RWPE1 (cell line): ENCODE measurements around the gene ANKMY2.

Experiments used
- CTCF ChIA-PET: fragments of 350-600 bp; sonication (Branson Sonifier 250); formaldehyde crosslinking; extraction: SDS; loops from one replicate; lab custom pipeline; 2021; lab: Yijun Ruan, JAX
- POLR2A ChIA-PET: fragments of 400-600 bp; formaldehyde crosslinking; extraction: SDS; loops from one replicate; lab custom pipeline; 2020; ENCODE audit warnings: antibody characterized with exemption; ENCODE audit not compliant: low non-redundant PET; lab: Yijun Ruan, JAX
- DNase-seq: peaks from one replicate; pipeline ENCODE4 v3.0.0; 2012; ENCODE audit warnings: low spot score
- H3K27ac ChIP-seq: fragments of 450-650 bp; 2 replicates; pipeline ENCODE4 v1.5.1; 2017
- TF ChIP-seq, protein P1 (sequence below): fragments of 450-650 bp; conservative IDR thresholded peaks from 2 replicates; pipeline ENCODE4 v1.5.1; 2017; ENCODE audit warnings: low read depth, mild to moderate bottlenecking

Gene ANKMY2

DNA sequence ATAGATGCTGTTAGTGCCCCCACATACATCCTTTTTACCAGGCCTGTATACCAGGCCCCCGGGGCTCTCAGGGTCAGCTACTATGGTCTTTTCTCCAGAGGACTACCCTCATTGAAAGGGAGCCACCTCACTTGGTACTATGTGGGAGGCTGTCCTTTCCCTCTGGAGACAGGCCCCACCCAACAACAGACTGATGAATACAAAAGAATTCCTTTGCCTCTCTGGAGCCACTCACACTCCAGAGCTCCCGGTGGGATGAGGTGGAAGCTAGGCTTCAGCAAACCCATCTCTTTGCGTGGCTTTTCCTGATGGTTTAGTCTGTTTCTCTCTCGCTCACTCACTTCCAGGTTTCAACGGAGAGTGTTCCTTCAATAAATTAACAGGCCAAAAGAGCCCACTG, 30.3 kb downstream of the ANKMY2 start:
- no peak for DNase-seq
- POLR2A ChIA-PET = no interaction called here
- H3K27ac ChIP-seq = no peak overlapping the region
- TF ChIP-seq, protein P1, sequence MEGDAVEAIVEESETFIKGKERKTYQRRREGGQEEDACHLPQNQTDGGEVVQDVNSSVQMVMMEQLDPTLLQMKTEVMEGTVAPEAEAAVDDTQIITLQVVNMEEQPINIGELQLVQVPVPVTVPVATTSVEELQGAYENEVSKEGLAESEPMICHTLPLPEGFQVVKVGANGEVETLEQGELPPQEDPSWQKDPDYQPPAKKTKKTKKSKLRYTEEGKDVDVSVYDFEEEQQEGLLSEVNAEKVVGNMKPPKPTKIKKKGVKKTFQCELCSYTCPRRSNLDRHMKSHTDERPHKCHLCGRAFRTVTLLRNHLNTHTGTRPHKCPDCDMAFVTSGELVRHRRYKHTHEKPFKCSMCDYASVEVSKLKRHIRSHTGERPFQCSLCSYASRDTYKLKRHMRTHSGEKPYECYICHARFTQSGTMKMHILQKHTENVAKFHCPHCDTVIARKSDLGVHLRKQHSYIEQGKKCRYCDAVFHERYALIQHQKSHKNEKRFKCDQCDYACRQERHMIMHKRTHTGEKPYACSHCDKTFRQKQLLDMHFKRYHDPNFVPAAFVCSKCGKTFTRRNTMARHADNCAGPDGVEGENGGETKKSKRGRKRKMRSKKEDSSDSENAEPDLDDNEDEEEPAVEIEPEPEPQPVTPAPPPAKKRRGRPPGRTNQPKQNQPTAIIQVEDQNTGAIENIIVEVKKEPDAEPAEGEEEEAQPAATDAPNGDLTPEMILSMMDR = no peak
- CTCF ChIA-PET = interaction anchor here (0.6 kb wide), 1 partner anchor 50 kb away, joined by 3 read pairs; no protein-coding TSS in a partner anchor

DNA sequence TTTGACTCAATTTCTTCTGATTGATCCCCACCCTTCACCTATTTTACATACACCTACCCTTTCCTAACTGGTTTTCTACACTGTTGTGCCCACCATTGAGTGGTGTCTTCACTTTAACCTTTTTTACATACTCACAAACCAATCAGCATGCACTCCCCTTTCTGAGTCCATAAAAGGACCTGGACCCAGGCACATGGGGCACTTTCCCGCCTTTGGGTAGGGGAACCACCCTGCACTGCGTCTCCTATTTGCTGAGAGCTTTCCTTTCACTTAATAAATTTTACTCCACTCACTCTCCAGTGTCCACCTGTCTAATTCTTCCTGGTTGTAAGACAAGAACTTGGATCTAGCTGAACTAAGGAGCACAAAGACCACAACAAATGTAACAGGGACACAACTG, 33.8 kb downstream of the ANKMY2 start:
- ChIA-PET POLR2A (no interaction called here), CTCF (interaction anchor here (0.5 to 1.4 kb wide), 3 partner anchors 12 to 156 kb away, joined by 3 to 4 read pairs (median 3); no protein-coding TSS in a partner anchor)
- H3K27ac ChIP-seq = no peak overlapping the region
- no peak for DNase-seq
- TF ChIP-seq, protein P1 = no peak

DNA sequence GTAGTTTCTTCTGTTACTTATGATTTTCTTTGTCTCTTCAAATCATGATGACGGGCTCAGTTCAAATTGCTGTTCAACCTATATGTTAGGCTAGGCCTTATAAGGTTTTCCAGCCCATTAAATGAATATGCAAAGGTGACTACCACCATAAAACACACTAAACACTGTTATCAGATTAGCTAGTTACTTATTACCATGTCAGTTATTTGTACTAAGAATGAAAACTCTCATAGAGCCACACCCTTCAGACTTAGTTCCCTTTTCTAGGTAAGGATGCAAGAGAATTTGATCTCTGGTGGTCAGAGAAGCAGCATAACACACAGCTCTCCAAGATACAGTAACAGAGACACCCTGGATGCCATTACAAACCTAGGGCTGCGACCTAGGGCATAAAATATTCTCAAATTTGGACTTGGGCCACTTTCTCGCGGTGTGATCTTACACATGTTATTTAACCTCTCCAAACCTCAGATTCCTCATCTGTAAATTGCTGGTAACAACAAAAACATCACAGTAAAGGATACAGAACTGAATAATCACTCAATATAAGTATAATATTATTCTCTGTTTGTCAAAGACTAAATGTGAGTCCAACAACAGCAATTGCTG, 35.6 kb downstream of the ANKMY2 start:
- TF ChIP-seq, protein P1 = no peak
- ChIA-PET CTCF (no interaction called here), POLR2A (no interaction called here)
- DNase-seq = no peak
- H3K27ac ChIP-seq = no peak overlapping the region

DNA sequence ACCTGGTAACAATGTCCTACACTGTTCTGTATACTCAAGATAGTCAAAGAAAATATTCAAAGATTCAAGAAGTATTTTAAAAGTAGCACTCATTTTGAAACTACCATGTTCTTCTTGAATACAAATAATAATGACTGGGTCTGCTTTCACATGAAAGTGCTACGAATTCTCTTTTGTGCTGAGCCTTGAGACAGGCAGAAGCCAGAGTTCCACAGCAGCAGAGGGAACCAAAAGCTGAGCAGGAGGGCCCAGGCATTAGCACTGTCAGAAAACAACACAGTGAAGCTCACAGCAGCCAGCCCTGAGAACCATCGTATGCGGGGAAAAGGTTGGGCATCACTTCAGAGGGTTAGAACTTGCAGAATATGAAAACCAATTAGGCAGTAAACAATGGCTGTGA, 38.9 kb downstream of the ANKMY2 start:
- POLR2A ChIA-PET = interaction anchor here (0.6 kb wide), 1 partner anchor 310 kb away, joined by 3 read pairs; no protein-coding TSS in a partner anchor
- CTCF ChIA-PET = interaction anchor here (0.6 to 1.2 kb wide), 2 partner anchors 30 to 529 kb away, joined by 3 to 6 read pairs; no protein-coding TSS in a partner anchor
- no peak overlapping the region for H3K27ac ChIP-seq
- TF ChIP-seq, protein P1 = no peak
- no peak for DNase-seq

DNA sequence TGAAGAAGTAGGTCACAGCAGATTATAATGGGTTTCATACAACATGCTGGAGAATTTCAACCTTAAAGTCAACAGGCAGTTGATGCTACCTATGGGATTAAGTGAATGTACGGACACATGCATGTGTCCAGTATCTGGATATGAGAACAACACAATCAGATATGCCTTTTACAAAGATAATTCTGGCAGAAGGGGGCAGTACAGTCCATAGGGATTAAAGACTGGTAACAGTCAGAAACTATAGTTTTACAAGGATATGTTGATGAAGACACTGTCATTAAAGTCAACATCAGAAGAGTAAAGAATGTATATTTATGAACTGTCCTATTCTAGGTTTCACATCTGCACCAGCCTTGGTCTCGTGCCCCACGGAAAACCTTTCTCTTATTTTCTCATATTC, 41.5 kb downstream of the ANKMY2 start:
- ChIA-PET CTCF (no interaction called here), POLR2A (no interaction called here)
- H3K27ac ChIP-seq = no peak overlapping the region
- no peak for DNase-seq
- TF ChIP-seq, protein P1 = no peak

DNA sequence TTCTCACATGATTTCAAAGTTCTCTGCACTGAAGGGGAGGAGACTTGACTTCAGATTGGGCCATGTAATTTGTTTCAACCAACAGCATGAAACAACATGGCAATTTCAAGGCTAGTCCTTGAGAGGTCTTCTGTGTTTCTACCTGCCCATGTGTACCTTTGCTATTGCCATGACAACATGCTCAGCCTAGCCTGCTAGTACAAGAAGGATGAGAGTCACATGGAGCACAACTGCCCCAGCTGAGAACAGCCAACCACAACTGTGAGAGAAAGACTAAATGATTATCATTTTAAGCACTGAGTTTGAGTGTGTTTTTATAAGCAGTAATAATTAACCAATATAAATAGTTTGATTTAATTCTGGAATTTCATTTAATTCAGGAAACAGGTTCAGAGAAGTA, 41.9 kb downstream of the ANKMY2 start:
- no peak for DNase-seq
- no peak overlapping the region for H3K27ac ChIP-seq
- POLR2A ChIA-PET = no interaction called here
- CTCF ChIA-PET = interaction anchor here (0.6 kb wide), 1 partner anchor 282 kb away, joined by 4 read pairs; no protein-coding TSS in a partner anchor
- TF ChIP-seq, protein P1 = no peak
